OCI-LY7 (cell line): ENCODE results near the gene SNAPC4.

ENCODE experiments used
- CTCF ChIP-seq: fragments of 200-600 bp; sonication (generic); conservative IDR thresholded peaks from 2 replicates; pipeline ENCODE4 v1.5.1; 2014; ENCODE audit warnings: mild to moderate bottlenecking, antibody characterized with exemption, low read length, moderate library complexity, mixed read lengths
- EZH2phosphoT487 ChIP-seq: fragments of 200-600 bp; sonication (generic); IDR thresholded peaks from 2 replicates; pipeline ENCODE4 v1.6.1; 2018; ENCODE audit warnings: low read depth, borderline replicate concordance, mild to moderate bottlenecking, mixed run types, antibody characterized with exemption, low read length, moderate library complexity, mixed read lengths

DNA sequence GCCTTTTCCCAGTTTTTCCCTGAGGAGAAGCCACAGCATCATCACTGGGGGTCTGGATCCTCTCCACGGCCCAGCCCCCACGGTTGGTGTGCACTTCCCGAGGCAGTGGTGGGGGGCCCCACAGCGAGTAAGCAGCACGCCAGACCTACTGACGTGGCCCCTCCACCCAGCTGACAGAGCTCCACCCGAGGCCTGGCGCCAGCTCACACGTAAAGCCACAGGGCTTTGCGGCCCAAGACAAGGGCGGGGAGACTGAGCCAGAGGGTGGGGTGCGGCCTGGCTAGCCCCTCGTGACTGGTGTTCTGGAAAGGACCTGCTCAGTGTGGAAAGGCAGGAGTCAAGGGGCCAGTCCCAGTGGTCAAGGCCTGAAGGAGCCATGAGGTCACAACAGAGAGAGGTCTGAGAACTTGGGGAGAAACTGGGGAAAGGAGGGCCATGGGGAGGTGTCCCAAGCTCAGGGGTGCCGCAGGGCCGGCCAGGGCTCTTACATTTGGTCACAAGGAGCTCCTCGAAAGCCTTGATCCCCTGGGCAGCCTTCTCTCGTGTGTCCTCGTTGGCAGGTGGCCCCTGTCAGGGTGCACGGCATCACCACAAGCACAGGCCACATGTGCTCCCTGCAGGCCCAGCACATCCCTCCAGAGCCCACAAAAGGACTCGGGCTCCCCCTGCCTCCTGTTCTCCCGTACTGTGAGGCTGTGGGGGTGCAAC, 5.5 kb downstream of the SNAPC4 start:
- TF ChIP-seq CTCF (no peak), EZH2phosphoT487 (no peak)
